ENCODE data around the gene DHRS13.
"Not testable (repeated sequence)": the region's sequence is repeated elsewhere in the genome, so short reads cannot be mapped to it uniquely, and the experiment has no call there.

DHRS13 gene

DNA sequence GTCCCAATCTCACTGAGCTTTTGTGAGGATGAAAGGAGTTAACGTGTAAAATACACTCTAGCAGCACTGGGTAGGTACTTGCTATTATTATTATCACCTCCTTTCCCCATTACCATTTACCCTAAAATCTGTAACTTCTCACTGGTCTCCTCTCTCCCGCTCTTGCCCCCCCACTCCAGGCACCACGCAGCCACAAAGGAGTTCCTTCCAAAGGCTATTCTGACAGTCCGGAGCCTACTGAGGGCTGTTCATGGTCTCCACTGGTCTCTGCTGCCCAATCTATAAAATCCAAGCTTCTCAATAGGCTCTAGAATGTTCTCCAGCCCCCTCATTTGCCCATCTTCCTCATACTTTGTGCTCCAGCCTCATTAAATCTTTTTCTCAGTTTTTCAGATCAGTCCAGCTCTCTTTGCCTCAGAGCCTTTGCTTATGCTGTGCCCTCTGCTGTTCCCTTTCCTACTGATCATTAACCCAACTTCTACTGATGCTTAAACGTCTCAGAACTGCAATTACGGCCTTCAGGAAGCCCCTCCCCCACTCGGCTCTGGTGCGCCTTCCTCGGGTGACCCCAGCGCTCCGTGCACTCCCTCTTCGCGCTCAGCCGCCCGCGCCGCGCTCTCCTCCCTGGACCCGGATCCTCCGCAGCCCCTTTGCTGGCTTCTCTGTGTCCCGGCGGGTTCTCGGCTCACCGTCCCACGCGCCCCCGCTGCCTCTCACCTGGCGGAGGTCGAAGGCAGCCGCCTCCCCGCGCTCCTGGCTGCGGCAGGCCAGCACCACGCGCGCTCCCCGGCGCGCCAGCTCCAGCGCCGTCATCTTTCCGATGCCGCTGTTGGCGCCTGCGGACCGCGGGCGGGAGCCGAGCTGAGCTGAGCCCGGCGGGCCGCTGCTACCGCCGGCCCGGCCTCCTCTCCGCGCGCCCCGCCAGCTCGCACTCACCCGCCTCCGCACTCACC is 737 bp downstream of the DHRS13 start:
- DNase-seq: peak; percentile 88

DNA sequence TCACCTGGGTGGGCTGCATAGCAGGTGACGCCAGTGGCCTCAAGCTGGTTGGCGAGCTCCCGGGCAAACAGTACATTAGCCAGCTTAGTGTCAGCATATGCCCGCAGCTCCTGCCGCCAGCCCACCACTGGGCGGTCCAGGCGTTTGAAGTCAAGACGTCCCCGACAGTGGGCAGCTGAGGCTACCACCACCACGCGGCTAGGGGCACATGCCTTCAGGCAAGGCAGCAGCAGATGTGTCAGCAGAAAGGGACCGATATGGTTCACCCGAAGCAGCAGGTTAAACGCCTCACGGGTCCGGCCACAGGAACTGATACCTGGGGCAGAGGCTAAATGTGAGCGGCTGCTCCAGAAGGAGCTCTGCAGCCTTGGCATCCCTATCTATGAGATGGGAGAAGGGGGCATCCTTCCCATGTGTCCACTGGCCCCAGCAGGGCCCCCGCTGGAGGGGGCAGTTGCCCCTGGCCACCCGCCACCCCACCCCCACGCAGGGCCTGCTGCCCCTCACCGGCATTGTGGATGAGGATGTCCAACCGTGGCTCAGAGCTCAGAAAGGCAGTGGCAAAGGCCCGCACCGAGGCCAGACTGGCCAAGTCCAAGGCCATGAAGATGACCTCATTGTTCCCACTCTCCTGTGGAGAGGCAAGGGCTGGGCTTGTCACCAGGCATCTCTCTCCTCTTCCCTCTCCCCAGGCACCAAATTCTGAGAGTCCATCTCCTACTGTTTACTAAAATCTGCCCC is 1.7 kb downstream of the DHRS13 start:
- no peak for DNase-seq

- peak; percentile 30 for DNase-seq
Observed at GRCh38 chr17:28899212-28899815, 3.6 kb downstream of the DHRS13 start.

GRCh38 chr17:28898527-28898955 is 4.3 kb downstream of the DHRS13 start:
- DNase-seq: no peak

DNA sequence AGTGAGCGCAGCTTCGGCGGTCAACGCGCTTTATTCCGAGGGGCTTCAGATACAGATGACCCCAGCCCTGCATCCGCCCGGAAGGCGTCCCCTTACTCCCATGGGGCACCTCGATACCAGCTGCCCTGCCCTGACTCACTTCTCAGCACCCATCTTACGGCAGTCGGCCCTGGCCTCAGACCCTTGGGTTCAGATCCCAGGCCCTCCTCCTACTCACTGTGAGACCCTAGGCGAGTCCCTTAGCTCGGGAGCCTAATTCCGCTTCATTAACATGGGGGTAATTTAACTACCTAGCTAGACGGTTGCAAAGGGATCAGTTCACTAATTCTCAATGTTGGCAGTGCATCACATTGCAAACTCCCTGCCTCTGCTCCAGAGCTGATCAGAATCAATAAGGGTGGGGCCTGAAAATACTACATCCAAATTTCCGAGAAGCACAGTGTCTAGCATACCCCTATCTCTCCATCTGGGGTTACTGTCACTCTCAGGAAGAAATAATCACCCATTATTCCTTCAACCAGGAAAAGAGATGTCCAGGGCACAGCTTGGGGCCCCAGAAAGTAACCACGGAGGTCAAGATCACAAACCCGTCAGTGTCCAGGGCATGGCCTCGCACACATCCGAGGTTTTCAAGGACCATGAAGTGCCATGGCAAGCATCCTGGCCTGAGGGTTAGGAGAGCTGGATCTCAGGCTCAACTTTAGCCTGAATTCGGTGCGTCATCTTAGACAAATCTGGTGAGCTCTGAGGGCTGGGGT is 4.9 kb downstream of the DHRS13 start:
- DNase-seq: no peak

DNA sequence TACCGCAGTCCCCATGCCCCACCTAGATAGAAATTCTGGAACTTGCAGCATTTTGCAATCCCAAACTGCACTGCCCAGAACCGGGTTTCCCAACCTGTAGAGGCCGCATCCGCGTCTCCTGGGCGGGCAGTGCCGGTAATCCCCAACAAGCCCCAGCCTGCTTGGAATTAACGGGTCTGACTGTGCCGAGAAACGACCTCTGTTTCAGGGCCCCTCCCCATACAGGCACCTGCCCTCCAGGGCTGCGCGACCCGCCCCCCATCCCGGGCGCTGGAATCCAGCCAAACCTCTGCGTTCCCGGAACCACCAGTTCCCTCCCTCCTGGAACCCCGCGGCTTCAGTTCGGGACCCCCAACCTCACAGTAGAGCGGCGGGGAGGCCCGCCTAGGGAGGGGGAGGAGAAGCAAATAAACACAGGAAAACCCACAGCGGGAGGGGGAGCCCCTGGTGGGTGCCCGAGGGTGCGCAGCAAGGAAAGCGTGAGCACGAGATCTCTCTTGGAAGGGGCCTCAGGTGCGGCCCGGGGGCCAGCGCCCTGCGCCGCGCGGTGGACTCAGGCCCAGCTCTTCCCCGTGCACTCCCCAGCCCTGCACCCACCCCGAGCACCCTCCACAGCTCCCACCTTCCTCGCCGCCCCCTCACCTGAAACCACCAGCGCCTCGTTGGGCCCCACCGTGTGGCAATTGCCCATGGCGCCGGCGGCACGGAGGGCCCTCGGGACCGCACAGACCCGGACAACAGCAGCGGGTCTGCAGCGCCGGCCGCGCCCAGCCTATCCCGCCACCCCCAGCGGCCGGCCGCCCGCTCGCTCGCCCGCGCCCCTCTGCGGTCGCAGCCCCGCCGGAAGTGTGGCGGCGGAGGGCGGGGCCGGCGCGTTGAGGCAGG is 5.8 kb downstream of the DHRS13 start, which contains the start of gene FLOT2:
TSS of gene FLOT2 (minus strand) at position 850 of the 885 bp plus-strand sequence. CDS start at position 691, 159 bp downstream.
- DNase-seq: peak; percentile 85

- DNase-seq: no peak
Observed at GRCh38 chr17:28896491-28896883, 6.4 kb downstream of the DHRS13 start.

- DNase-seq: no peak
Observed at GRCh38 chr17:28895794-28896447, 7.0 kb downstream of the DHRS13 start.

GRCh38 chr17:28893248-28894183 is 9.4 kb downstream of the DHRS13 start:
- not testable (repeated sequence) for DNase-seq

- no peak for DNase-seq
Observed at GRCh38 chr17:28892024-28892423, 10.9 kb downstream of the DHRS13 start.

DNA sequence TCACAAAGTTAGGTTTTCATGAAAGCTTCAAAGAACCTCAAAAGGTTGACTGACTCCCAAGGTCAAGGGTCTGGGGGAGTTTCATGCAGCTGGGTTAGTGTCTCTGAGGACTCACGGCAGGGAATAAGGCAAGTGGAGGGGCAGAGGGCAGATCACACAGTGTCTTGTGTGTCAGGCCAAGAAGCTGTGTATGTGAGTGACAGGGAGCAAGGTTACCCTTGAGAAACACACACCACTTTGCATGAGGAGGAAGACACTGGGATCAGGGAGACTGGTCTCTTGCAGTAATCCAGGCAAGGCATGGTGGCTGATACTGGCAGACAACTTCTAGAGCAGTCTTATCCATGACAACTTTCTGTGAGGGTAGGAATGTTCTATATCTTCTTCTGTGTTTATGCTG is 11.7 kb downstream of the DHRS13 start:
- no peak for DNase-seq

DNA sequence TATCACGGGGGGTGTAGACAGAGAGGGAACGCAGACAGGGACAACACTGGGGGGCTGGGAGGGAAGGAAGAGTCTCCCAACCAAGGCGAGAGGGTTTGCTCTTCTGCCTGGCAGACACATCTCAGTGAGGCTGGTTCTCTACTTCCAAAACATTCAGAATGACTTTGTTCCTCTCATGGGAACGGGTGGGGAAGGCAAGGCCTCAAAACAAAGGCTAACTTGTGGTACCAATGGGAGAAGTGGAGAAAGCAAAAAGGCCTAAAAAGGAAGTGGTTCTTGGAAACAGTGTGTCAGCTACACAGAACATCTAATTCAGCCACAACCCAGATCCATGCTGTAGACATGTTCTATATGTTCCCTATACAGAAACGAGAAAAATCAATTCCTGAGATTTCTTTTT is 12.9 kb downstream of the DHRS13 start:
- DNase-seq: peak; percentile 60

DNA sequence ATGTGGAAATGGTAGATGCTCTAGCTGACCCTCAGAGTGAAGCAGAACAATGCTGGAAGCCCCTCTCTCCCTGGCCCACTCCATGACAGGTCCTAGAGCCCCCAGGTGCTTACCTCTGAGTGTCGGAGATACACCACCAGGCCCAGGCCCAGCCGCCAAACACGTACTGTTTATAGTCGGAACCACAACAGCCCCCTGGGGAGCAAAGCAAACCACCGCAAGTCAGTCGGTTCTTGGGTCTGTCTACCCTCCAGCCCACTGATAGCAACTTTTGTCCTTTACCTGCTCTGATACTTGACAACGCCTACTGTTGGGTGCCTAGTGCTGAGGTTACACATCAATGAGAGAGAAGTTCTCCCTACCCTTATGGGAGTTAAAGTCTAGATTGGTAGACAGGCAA is 14.0 kb downstream of the DHRS13 start:
- DNase-seq: no peak

- no peak for DNase-seq
Observed at GRCh38 chr17:28887871-28888471, 14.9 kb downstream of the DHRS13 start.

GRCh38 chr17:28885951-28886350 is 16.9 kb downstream of the DHRS13 start:
- DNase-seq: no peak

GRCh38 chr17:28885363-28885762 is 17.5 kb downstream of the DHRS13 start:
- DNase-seq: no peak

- DNase-seq: no peak
Observed at GRCh38 chr17:28883967-28884702, 18.7 kb downstream of the DHRS13 start.

DNA sequence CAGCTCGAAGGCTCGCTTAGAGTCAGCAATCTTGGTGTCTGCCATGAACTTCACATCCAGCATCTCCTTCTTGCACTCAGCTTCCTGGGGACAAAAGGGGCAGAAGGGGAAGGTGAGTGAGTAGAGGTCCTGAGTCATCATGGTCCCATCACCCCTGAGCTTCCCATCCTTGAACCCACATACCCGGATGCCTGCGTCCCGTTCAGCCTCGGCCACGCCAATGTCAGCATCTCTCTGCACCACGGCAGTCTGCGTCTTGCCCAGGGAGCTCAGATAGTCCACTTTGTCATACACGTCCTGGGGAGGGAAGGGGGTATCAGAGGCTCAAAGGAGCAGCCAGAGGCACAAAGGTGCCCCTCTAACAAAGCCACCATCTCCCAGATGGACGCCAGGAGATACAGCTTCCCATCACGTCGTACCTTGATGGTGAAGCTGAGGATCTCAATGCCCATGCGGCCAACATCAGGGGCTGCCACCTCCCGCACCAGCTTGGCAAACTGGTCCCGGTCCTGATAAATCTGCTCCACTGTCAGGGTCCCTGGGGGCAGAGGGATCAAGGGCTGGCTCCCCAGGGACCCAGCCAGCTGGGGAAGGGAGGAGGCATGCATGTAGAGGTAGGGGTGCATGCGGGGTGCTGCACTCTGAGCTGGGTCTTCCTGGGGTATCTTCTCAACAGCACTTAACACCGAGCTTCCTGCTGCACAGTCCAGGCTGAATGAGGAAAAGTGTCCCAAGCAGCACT is 20.6 kb downstream of the DHRS13 start:
- DNase-seq: no peak

All from OCI-M1 (cell line).